NCI-H2107 treated with DMSO at 0.1 percent for 48 hours (cell line): ENCODE measurements around the gene OTOP1.
"Not testable (repeated sequence)": the region's sequence is repeated elsewhere in the genome, so short reads cannot be mapped to it uniquely, and the experiment has no call there.

ENCODE experiments used
- DNase-seq: peaks from one replicate; lab custom pipeline; 2025; ENCODE audit not compliant: unreplicated experiment; lab: John Stamatoyannopoulos, UW

OTOP1 gene

GRCh38 chr4:4226606-4227438 is at the start of gene OTOP1:
TSS of gene OTOP1 (minus strand) at chr4:4226929. CDS start at chr4:4226864, 65 bp downstream.
- DNase-seq: no peak

GRCh38 chr4:4274226-4274625 is 47.5 kb upstream of the OTOP1 start:
- no peak for DNase-seq

- DNase-seq: no peak
These were observed 45.2 kb upstream of the OTOP1 start for GRCh38 chr4:4271912-4272311.

- DNase-seq: no peak
These were observed 43.8 kb upstream of the OTOP1 start for GRCh38 chr4:4270529-4270928.

- DNase-seq: no peak
These were observed 43.1 kb upstream of the OTOP1 start for GRCh38 chr4:4269856-4270255.

- DNase-seq: no peak
These were observed 42.6 kb upstream of the OTOP1 start for GRCh38 chr4:4269331-4269731.

- no peak for DNase-seq
These were observed 42.0 kb upstream of the OTOP1 start for GRCh38 chr4:4268776-4269175.

GRCh38 chr4:4267981-4268380 is 41.3 kb upstream of the OTOP1 start:
- DNase-seq: no peak

- DNase-seq: peak; percentile 24
These were observed 33.5 kb upstream of the OTOP1 start for GRCh38 chr4:4260185-4260751.

GRCh38 chr4:4259484-4260100 is 32.9 kb upstream of the OTOP1 start:
- no peak for DNase-seq

- DNase-seq: not testable (repeated sequence)
These were observed 31.0 kb upstream of the OTOP1 start for GRCh38 chr4:4257705-4258104.

GRCh38 chr4:4256799-4257198 is 30.1 kb upstream of the OTOP1 start:
- DNase-seq: no peak

GRCh38 chr4:4254666-4255065 is 27.9 kb upstream of the OTOP1 start:
- no peak for DNase-seq

- DNase-seq: no peak
These were observed 27.5 kb upstream of the OTOP1 start for GRCh38 chr4:4254199-4254598.

GRCh38 chr4:4249866-4250265 is 23.1 kb upstream of the OTOP1 start:
- DNase-seq: peak; percentile 59

GRCh38 chr4:4249342-4249741 is 22.6 kb upstream of the OTOP1 start:
- DNase-seq: not testable (repeated sequence)

GRCh38 chr4:4248885-4249203 is 22.1 kb upstream of the OTOP1 start:
- DNase-seq: no peak

- DNase-seq: peak; percentile 56
These were observed 21.5 kb upstream of the OTOP1 start, which contains the start of gene TMEM128 for GRCh38 chr4:4248029-4248884. TSS of gene TMEM128 (minus strand) at chr4:4248223. CDS start at chr4:4248202, 21 bp downstream.

GRCh38 chr4:4247696-4248028 is 20.9 kb upstream of the OTOP1 start:
- DNase-seq: no peak

- DNase-seq: no peak
These were observed 18.4 kb upstream of the OTOP1 start for GRCh38 chr4:4245172-4245571.

GRCh38 chr4:4239551-4239950 is 12.8 kb upstream of the OTOP1 start:
- DNase-seq: not testable (repeated sequence)
